Measurements from ENCODE around the gene SMIM29. TPM values are rescaled to one million over a fixed set of nuclear protein-coding genes. Genes with fewer than 3 reads are reported as not detected.
"Not testable (repeated sequence)": the region's sequence is repeated elsewhere in the genome, so short reads cannot be mapped to it uniquely, and the experiment has no call there.

The SMIM29 gene
- total RNA-seq, 1 donor from 2014 or later = 9.2 TPM

GRCh38 chr6:34273242-34273805 is 24.5 kb upstream of the SMIM29 start:
- no peaks in the 10 kb centered on the region for H3K36me3 ChIP-seq
- intact Hi-C loops (cut with DNase I) = no loop called here
- no peak overlapping the region for H3K27ac ChIP-seq
- H3K27me3 ChIP-seq = no peaks in the 10 kb centered on the region
- no peak for TF ChIP-seq CTCF (IDR thresholded peaks at IDR 0.05)
- no peaks in the 10 kb centered on the region for H3K4me1 ChIP-seq
- H3K4me3 ChIP-seq = no peak overlapping the region
- peak; percentile 23 to 67 for DNase-seq (ENCODE audit: low spot score in 2 of 2)
- H3K9me3 ChIP-seq = no peaks in the 10 kb centered on the region

- Histone ChIP-seq H3K4me3 (no peak overlapping the region), H3K27me3 (no peaks in the 10 kb centered on the region), H3K27ac (no peak overlapping the region), H3K4me1 (no peaks in the 10 kb centered on the region), H3K36me3 (no peaks in the 10 kb centered on the region), H3K9me3 (no peaks in the 10 kb centered on the region)
- intact Hi-C loops (cut with DNase I) = no loop called here
- no peak for TF ChIP-seq CTCF (IDR thresholded peaks at IDR 0.05)
- DNase-seq (ENCODE audit: low spot score in 2 of 2) = peak in 1 of 2 donors; percentile 63
Observed at GRCh38 chr6:34272013-34272926, 23.5 kb upstream of the SMIM29 start.

GRCh38 chr6:34269658-34270341 is 21.0 kb upstream of the SMIM29 start:
- H3K36me3 ChIP-seq; intact Hi-C loops (cut with DNase I); H3K9me3 ChIP-seq; H3K27ac ChIP-seq; DNase-seq (ENCODE audit: low spot score in 2 of 2); H3K4me1 ChIP-seq; H3K4me3 ChIP-seq; H3K27me3 ChIP-seq: not testable (repeated sequence)

GRCh38 chr6:34269132-34269531 is 20.3 kb upstream of the SMIM29 start:
- peak in 1 of 2 donors; percentile 30 for DNase-seq (ENCODE audit: low spot score in 2 of 2)
- H3K4me3 ChIP-seq; H3K9me3 ChIP-seq; H3K36me3 ChIP-seq; H3K27me3 ChIP-seq; H3K27ac ChIP-seq; H3K4me1 ChIP-seq; intact Hi-C loops (cut with DNase I): not testable (repeated sequence)

- Histone ChIP-seq H3K27ac (no peak overlapping the region), H3K36me3 (no peaks in the 10 kb centered on the region), H3K4me3 (no peak overlapping the region), H3K27me3 (no peaks in the 10 kb centered on the region), H3K4me1 (no peaks in the 10 kb centered on the region), H3K9me3 (peaks cover 0 to 8% of the 10 kb centered on the region in 2 donors)
- no peak for TF ChIP-seq CTCF (IDR thresholded peaks at IDR 0.05)
- DNase-seq (ENCODE audit: low spot score in 2 of 2) = peak in 1 of 2 donors; percentile 37
- intact Hi-C loops (cut with DNase I) = no loop called here
Observed at GRCh38 chr6:34267746-34268145, 18.9 kb upstream of the SMIM29 start.

GRCh38 chr6:34263484-34263883 is 14.7 kb upstream of the SMIM29 start:
- H3K36me3 ChIP-seq; H3K4me1 ChIP-seq; H3K4me3 ChIP-seq; H3K9me3 ChIP-seq; intact Hi-C loops (cut with DNase I); H3K27ac ChIP-seq; H3K27me3 ChIP-seq: not testable (repeated sequence)
- peak in 1 of 2 donors; percentile 33 for DNase-seq (ENCODE audit: low spot score in 2 of 2)

Measured in ascending aorta (tissue), 2 donors.